NCI-H226 (cell line): Measurements from ENCODE around the gene ELANE.
"Not testable (repeated sequence)": the region's sequence is repeated elsewhere in the genome, so short reads cannot be mapped to it uniquely, and the experiment has no call there.

Experiments used
- DNase-seq: peaks from one replicate; pipeline ENCODE4 v3.0.0-alpha.2; 2015

Gene ELANE

DNA sequence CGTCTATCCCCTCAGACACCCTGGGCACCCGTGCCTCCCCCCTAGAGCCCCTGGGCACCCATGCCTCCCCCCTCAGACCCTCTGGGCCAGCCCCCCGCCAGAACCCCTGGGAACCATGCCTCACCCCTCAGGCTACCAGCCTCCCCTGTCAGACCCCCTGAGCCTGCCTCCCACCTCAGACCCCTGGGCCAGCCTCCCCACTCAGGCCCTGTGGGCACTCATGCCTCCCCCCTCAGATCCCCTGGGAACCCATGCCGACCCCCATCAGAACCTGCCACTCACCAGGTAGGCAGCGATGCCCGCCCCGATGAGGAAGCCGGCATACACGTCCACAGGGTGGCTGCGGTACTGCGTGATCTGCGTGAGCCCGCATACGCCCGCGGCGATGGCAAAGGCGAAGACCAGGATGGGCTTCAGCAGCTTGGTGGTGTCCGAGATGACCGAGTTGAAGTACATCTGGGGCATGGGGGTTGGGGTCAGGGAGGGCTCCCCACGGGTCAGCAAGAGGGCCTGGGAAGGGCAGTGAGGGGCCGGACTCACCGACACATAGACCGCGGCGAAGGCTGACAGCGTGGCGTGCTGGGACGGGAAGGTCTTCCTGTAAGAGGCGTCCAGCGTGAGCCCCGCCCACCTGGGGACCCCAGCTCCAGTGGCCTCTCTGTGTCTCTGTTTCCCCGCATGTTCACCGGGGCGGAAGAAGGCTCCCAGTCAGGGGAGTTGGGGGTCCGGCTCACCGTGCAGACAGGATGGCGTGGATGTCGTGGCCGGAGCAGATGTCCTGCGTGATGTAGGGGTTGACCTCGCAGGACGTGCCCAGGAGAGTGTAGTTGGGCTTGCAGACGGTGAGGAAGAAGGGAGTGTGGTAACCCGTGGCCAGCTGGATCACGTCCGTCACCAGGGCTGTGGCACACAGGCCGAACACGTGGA lies 37.7 kb upstream of the ELANE start:
- DNase-seq = no peak

DNA sequence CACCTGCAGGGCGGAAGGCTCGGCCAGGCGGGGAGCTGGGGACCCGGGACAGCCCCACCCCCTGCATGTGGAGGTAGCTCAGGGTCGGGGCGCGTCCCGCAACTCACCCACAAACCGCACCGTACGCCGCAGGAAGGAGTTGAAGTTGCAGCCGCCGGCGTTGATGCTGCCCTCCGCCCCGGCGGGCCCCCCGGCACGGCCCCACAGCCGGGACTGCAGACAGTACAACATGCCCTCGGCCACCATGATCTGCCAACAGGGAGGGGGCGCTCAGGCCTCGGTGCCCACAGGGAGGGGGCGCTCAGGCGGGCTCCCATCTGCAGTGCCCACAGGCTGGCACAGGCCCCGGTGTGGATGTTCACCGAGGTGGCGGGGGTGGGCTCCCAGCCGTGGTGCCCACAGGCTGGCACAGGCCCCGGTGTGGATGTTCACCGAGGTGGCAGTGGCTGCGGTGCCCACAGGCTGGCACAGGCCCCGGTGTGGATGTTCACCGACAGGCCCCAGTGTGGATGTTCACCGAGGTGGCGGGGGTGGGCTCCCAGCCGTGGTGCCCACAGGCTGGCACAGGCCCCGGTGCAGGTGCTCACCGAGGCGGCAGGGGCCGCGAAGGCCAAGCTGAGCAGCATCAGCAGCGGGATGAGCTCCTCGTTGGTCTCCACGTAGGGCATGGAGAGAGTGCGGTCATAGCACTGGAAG lies 36.9 kb upstream of the ELANE start:
- DNase-seq = no peak

DNA sequence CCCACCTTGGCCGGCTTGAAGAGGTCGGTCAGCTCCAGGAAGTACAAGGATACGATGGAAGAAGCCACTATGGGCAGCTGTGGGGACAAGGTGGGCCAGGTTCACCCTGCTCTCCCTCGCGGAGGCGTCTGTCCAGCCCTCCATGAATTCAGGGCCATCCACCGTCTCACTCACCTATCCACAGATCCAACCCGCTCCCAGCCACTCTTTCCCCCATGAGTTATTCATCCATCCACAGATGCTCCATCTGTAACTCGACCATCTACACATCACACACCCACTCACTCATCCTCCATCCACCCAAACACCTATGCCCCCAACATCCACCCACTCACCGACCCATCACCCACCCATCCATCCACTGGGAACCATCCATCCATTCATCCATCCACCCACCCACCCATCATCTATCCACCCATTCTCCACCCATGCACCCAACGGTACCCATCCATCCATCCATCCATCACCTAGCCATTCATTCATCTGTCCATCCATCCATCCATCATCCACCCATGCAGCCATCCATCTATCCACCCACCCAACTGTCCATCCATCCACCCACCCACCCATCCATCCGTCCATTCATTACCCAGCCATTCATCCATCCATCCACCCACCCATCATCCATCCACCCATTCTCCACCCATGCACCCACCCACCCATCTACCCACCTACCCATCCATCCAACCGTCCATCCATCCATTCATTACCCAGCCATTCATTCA lies 36.2 kb upstream of the ELANE start:
- DNase-seq = no peak

- DNase-seq = no peak
Measured at GRCh38 chr19:816500-816857, 35.6 kb upstream of the ELANE start.

GRCh38 chr19:820212-820611 lies 31.9 kb upstream of the ELANE start:
- not testable (repeated sequence) for DNase-seq

DNA sequence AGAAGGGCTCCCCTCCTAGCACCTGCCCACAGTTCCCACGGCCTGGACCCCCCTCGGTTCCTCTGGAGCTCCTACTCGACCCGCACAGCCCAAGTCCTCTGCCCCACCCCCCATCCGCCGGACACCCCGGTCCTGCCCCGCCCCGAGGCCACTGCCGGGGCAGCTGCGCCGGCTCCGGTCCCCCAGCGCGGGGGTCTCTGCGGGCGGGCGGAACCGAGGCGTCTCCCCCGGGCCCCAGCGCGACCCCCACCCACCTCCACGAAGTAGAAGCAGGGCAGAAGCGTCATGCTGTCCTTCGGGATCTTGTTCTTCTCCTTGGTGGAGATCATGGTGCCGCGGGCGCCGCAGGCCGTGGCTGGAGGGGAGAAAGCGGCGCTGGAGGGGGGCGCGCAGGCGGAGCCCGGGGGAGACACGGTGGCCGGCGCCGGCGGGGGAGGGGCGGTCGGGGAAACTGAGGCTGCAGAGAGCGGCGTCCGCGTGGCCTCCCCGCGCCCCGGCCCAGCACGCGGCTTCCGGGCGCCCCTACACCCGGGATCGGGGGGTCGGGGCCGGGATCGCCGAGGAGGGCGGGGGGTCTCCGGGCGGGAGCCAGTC lies 30.8 kb upstream of the ELANE start:
- DNase-seq = no peak

DNA sequence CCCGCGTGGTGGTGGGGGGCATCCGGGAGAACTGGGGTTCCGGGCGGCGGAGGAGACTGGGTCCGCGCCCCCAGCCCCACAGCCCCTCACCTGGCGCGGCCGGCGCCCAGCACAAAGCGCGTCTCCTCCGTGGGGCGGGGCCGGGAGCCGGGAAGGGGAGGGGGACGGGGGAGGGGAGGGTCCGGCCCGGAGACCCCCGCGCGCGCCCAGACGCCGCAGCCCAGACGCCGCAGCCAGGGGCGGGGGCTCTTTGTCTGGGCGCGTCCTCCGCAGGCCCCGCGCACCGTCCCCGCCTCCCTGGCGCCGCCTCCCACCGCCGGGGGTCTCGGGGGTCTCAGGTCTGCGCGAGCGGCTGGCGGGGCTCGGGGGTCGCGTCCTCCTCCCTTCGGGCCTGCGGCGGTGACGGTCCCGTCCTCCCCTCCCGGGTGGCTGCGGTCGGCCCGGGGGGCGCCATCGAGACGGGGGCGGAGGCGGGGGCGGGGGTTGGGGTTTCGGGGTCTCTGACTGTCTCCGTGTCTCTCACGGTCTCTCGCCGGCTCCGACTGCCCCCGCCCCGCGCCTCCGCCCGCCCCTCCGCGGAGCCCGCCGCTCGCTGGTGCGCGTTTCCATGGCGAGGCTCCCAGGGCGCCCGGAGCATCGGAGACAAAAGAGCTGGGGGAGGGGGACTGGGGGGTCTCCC lies 30.1 kb upstream of the ELANE start, which contains the start of gene PLPPR3:
Gene PLPPR3, minus strand, starts transcription at position 131 of the 679 bp plus-strand sequence. CDS start 396 bp downstream, outside the sequence.
- no peak for DNase-seq

DNA sequence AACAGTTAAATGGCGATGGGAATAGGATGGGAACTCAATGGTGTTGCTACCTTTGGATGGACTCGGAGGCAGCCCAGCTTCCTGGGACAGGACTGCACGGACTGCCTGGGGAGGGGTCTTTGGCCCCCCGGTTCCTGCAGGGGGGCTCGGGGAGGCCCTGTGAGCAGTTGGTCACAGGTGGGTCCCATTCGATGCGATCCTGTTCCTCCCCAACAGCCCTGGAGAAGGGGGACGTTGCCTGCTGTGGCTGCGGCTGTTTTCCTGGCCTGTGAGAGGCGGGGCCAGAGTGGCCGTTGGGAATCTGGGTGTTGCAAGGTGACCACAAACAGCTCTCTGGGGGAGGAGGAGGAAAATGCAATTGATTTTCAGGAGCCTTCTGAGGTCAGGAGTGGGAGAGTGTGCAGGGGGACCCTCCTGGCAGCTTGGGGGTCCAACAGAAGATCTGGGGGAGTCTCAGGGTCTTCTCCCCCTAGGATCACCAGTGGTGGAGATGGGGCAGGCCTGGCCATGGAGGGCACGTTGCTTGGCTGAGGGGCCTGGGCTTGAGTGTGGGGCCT lies 28.5 kb upstream of the ELANE start:
- DNase-seq = peak; percentile 29

- DNase-seq = no peak
Measured at GRCh38 chr19:824885-825284, 27.2 kb upstream of the ELANE start.

- no peak for DNase-seq
Measured at GRCh38 chr19:825897-826644, 26.0 kb upstream of the ELANE start.

DNA sequence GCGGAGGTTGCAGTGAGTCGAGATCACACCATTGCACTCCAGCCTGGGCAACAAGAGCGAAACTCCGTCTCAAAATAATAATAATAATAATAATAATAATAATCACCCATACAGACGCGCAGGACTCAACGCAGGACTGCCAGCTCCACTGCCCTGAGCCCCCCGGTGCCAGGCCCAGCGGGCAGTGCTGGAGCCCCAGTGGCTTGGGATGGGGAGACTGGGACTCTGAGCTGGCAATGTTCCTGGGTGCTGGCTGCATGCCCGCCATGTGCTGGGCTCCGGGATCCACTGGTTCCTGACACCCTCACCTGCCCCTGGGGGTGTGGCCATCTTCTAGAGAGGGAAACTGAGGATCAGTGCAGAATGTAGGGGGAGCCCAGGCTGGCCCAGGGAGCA lies 24.8 kb upstream of the ELANE start:
- no peak for DNase-seq

- no peak for DNase-seq
Measured at GRCh38 chr19:827710-828321, 24.3 kb upstream of the ELANE start, which contains the start of gene AZU1. AZU1 (plus strand) TSS chr19:827837; CDS start chr19:827847, 10 bp downstream.

DNA sequence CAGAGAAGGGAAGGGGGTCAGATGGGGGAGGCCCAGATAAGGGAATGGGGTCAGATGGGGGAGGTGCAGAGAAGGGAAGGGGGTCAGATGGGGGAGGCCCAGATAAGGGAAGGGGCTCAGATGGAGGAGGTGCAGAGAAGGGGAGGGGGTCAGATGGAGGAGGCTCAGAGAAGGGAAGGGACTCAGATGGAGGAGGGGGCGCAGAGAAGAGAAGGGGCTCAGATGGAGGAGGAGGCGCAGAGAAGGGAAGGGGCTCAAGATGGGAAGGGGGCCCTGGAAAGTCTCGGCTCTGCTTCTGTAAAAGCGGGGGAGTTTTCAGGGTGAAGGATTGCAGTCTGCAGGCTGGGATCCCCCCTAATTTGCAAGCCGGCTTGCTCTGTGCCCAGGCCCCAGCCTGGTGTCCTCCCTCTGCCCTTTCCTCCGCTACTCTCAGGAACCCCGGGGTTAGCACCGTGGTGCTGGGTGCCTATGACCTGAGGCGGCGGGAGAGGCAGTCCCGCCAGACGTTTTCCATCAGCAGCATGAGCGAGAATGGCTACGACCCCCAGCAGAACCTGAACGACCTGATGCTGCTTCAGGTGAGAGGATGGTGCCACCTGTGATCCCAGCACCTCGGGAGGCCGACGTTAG lies 22.9 kb upstream of the ELANE start:
- DNase-seq = no peak

DNA sequence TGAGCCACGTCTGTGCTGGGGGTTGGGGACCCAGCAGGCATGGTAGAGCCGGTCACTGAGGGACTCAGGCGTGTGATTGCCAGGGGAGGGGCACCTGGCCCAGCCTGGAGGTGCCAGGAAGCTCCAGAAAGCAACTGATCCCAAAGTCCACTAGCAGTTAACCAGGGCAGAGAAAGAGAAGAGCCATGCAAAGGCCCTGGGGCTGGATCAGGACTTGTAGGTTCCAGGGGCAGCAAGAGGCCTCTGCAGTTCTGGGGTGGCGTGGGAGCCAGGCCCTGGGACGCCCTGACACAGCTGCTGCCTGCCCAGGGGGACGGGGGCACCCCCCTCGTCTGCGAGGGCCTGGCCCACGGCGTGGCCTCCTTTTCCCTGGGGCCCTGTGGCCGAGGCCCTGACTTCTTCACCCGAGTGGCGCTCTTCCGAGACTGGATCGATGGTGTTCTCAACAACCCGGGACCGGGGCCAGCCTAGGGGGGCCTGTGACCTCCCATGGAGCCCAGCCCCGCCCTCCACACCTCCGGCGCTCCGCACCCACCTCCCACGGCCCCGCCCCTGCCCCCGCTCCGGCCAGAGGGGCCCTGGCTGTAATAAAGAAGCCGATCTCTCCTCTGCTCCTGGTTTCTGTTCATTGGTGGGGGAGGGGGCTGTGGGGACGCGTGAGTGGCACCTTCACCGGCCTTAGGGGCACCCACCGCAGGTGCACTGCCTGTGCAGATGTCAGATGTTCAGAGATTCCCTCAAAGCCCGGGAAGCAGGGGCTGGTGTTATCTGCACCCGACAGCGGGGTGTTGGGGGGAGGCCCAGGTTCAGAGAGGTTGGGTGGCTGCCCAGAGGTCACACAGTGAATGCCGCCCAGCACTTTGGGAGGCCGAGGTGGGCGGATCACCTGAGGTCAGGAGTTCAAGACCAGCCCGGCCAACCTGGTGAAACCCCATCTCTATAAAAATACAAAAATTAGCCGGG lies 20.4 kb upstream of the ELANE start:
- DNase-seq = no peak

GRCh38 chr19:834216-834615 lies 17.9 kb upstream of the ELANE start:
- no peak for DNase-seq

DNA sequence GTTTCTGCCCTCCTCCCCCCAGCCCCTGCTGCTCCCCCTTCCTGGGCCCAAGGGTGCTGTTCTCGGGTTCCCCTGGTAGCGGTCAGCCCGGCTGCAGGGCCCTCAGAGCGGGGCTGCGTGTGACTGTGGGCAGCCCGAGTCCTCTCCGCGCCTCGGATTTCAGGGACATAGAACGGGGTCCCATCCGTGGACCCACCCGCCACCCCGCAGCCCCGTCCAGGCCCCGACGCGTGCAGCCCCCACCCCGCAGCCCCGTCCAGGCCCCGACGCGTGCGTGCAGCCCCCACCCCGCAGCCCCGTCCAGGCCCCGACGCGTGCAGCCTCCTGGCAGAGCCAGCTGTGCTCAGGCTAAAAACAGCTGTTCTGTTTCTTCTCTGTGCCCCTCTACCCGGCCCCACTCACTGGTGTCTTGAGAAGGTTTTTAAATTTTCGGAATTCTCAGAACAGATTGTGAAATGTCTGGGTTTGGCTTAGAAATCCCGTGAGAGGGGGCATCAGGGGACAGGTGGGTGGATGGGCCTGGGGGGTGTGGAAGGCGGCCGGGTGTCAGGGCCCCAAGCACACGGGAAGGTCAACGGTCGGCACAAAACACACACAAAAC lies 16.8 kb upstream of the ELANE start:
- no peak for DNase-seq

- DNase-seq = no peak
Measured at GRCh38 chr19:840519-841206, 11.4 kb upstream of the ELANE start, which contains the start of gene PRTN3. PRTN3 (plus strand) TSS chr19:840999; CDS start chr19:841009, 10 bp downstream.

GRCh38 chr19:842802-843179 lies 9.3 kb upstream of the ELANE start:
- DNase-seq = not testable (repeated sequence)
